Activated effector memory CD4-positive, alpha-beta T cell treated with anti-CD3 and anti-CD28 coated beads, Interleukin-2, amount 50 U/mL, for 16 hours (primary cell): ENCODE results near the gene PKP3.
"Not testable (repeated sequence)": the region's sequence is repeated elsewhere in the genome, so short reads cannot be mapped to it uniquely, and the experiment has no call there.

Experiments
- DNase-seq: peaks from one replicate; pipeline ENCODE4 v3.0.0-alpha.2; 2020

Gene PKP3

GRCh38 chr11:379205-380094 is 14.6 kb upstream of the PKP3 start:
- no peak for DNase-seq

- DNase-seq = no peak
These were observed 13.9 kb upstream of the PKP3 start for GRCh38 chr11:380095-380480.

GRCh38 chr11:380491-380890 is 13.5 kb upstream of the PKP3 start:
- DNase-seq = no peak

DNA sequence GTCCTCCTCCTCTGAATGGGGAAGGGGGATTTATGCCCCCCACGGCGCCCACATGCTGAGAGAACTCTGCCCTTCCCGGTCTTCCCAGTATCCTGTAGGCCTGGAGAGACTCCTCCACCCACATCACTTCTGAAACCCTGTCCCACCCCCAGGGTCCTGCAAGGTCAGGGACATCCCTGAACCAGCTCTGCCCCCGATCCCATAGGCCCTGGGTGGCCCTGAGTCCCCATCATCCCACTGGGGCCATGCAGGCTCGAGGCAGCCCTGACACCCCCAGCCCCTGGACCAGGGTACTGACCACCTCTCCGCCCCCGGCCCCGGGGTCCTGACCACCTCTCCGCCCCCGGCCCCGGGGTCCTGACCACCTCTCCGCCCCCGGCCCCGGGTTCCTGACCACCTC is 13.0 kb upstream of the PKP3 start:
- no peak for DNase-seq

GRCh38 chr11:381501-382072 is 12.4 kb upstream of the PKP3 start:
- DNase-seq = no peak

- DNase-seq = no peak
These were observed 11.9 kb upstream of the PKP3 start for GRCh38 chr11:382081-382629.

DNA sequence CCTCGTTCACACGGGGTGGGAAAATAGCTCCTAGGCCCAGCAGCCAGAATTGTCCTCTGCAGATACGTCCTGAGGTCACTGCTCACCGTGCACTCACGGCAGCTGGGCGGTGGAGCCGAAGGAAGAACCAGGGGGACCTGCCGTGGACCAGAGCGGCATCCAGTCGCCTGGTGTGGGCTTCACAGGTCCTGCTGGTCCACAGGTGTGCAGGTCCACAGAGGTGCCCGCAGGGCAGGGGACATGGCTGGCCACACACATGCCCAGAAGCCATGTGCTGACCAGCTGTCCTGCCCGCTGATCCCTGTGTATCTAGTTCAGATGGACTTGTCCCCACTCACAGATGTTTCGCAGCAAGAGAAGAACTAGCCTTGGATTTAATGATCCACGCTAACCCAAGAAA is 10.6 kb upstream of the PKP3 start:
- DNase-seq = no peak

GRCh38 chr11:384511-384910 is 9.5 kb upstream of the PKP3 start:
- no peak for DNase-seq

DNA sequence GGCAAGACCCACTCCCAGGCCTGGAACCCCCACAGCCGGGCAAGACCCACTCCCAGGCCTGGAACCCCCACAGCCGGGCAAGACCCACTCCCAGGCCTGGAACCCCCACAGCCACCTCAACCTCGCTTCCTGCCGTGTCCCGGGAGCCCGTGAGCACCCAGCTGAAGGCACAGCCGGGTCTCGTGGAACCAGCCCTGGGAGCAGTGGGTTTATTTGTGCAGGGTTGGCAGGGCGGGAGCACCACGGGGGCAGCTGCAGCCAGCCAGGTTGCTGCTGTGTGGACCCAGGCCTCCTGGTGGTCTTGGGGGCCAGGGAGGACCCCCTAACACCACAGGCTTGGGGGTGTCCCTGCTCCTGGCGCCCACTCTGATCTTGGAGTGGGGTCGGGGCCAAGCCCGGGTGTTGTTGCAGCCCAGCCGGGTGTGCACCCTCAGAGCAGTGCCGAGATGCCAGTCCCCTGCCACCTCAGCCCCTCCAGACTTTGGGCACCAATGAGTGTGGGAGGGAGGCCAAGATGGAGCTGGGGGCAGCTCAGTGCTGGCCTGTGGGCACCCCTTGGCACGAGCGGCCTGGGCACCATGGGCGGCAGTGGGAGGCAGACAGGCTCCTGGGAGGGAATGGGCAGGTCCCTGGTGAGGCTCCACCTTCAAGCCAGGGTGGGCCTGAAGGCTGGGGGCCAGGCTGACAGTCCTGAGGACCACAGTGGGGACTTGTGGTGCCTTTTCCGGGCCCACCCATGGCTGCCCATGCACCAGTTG is 8.2 kb upstream of the PKP3 start:
- no peak for DNase-seq

- DNase-seq = no peak
These were observed 7.5 kb upstream of the PKP3 start for GRCh38 chr11:386483-386882.

DNA sequence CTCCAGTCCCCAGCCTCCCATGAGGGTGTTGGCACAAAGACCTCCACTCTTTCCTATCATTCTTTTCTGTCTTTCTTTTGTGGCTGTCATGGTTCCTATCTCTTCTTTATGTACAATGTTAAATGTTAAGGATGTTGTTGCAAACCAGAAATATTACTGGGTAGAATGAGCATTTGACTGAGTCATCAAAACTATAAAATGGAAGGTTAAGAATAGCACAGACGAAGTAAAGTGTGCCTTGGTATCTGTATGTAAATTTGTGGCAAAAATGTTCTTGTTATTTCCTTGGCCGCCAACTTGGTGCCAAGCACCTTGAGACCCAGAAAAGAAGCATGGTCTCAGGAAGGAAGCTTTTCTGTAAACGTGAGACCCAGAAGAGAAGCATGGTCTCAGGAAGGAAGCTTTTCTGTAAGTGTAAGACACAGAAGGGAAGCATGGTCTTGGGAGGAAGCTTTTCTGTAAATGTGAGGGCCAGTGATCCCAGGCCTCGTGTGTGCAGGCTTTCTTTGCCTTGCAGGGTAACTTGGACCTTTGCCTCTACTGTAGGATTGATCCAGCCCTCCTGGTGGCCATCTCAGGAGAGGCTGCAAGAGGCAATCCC is 6.7 kb upstream of the PKP3 start:
- no peak for DNase-seq

- not testable (repeated sequence) for DNase-seq
These were observed 4.6 kb upstream of the PKP3 start for GRCh38 chr11:389369-389768.

DNA sequence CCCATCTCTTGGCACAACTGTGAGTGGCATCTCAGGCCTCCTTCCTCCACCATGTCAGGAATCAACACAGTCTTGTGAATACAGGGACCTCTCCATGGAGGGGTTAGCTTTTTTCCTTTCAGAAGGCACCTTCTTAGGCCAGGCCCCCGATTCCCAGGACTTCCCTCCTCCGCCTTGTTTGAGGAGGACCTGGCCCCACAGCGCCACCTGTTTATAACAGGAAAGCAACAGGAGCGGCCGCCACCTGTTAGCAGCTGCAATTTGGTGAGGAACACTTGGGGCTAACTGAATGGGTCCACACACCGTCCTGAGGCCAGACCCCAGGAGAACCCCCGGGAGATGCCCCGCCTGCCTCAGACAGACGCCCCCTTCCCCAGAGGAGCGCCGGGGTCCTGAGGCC is 3.8 kb upstream of the PKP3 start:
- no peak for DNase-seq

- no peak for DNase-seq
These were observed 2.6 kb upstream of the PKP3 start for GRCh38 chr11:391117-392017.

GRCh38 chr11:392102-392777 is 1.8 kb upstream of the PKP3 start:
- DNase-seq = no peak

GRCh38 chr11:393219-394033 is 583 bp upstream of the PKP3 start:
- DNase-seq = no peak

DNA sequence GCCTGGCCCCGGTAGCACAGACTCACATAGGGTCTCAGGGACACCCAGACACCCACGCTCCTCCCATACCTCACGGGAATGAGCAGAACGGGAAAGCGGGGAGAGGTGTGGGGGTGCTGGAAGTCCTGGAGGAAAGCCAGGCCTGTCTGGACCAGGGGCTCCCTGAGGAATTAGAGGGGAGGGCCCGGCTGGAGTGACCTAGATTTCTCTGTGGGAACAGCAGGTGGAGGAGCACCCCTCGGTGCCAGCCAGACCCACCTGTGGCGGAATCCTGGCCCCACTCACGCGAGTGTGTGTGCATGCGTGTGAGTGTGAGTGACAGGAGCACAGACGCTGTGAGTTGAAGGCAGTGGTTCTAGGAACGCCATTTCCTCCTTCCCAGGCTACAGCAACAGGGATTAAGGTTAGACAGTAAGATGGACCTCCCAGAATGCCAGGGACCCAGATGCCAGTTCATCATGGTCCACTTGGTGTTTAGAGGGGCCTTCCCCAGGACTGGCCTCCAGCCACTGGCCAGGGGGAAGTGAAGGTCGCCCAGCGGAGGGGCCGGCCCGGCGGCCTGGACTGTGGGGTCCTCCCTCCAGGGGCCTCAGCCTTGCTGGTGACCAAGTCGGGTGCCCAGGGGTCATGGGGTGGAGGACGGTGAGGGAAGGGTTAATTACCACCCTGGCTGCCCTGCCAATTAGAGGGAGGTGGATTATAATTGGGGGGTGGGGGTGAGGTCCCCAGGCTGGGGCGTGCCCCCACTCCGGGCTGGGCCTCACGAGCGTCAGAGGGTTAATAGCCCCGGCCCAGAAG is 1.0 kb downstream of the PKP3 start:
- DNase-seq = no peak

- no peak for DNase-seq
These were observed 1.9 kb downstream of the PKP3 start for GRCh38 chr11:395866-396265.

GRCh38 chr11:396511-396947 is 2.5 kb downstream of the PKP3 start:
- DNase-seq = no peak
